Measurements from ENCODE around the gene ZBTB32. TPM values are rescaled to one million over a fixed set of nuclear protein-coding genes. Genes with fewer than 3 reads are reported as not detected.

The ZBTB32 gene
- total and polyA plus RNA-seq, 8 donors: 0.15 to 0.94 (median 0.39) TPM

GRCh38 chr19:35727956-35728706 is 23.8 kb downstream of the ZBTB32 start:
- Histone ChIP-seq H3K27me3 (no peaks in the 10 kb centered on the region), H3K36me3 (peaks cover 0 to 100% of the 10 kb centered on the region in 2 donors), H3K4me1 (no peaks in the 10 kb centered on the region), H3K27ac (no peak overlapping the region), H3K9me3 (no peaks in the 10 kb centered on the region), H3K4me3 (no peak overlapping the region)
- ATAC-seq (no peak), DNase-seq (no peak)
- TF ChIP-seq CTCF (IDR thresholded peaks at IDR 0.05): no peak
- intact Hi-C loops (cut with DNase I): no loop called here

GRCh38 chr19:35729021-35729420 is 24.7 kb downstream of the ZBTB32 start:
- DNase-seq (no peak), ATAC-seq (no peak)
- no peaks in the 10 kb centered on the region for H3K9me3 ChIP-seq
- no peak for TF ChIP-seq CTCF (IDR thresholded peaks at IDR 0.05)
- no peaks in the 10 kb centered on the region for H3K27me3 ChIP-seq
- no peak overlapping the region for H3K4me3 ChIP-seq
- no peaks in the 10 kb centered on the region for H3K4me1 ChIP-seq
- intact Hi-C loops (cut with DNase I): no loop called here
- H3K27ac ChIP-seq: no peak overlapping the region
- H3K36me3 ChIP-seq: peaks cover 0 to 100% of the 10 kb centered on the region in 2 donors

- no peak overlapping the region for H3K27ac ChIP-seq
- no peak overlapping the region for H3K4me3 ChIP-seq
- no peak for TF ChIP-seq CTCF (IDR thresholded peaks at IDR 0.05)
- no peak for ATAC-seq
- no peaks in the 10 kb centered on the region for H3K27me3 ChIP-seq
- no peaks in the 10 kb centered on the region for H3K4me1 ChIP-seq
- intact Hi-C loops (cut with DNase I): no loop called here
- no peaks in the 10 kb centered on the region for H3K9me3 ChIP-seq
- DNase-seq: no peak
- peaks cover 0 to 100% of the 10 kb centered on the region in 2 donors for H3K36me3 ChIP-seq
These were observed 25.4 kb downstream of the ZBTB32 start for GRCh38 chr19:35729763-35730162.

- ATAC-seq (no peak), DNase-seq (no peak)
- Histone ChIP-seq H3K27me3 (no peaks in the 10 kb centered on the region), H3K9me3 (no peaks in the 10 kb centered on the region), H3K4me1 (no peaks in the 10 kb centered on the region), H3K27ac (no peak overlapping the region), H3K4me3 (no peak overlapping the region), H3K36me3 (peaks cover 0 to 100% of the 10 kb centered on the region in 2 donors)
- TF ChIP-seq CTCF (IDR thresholded peaks at IDR 0.05): no peak
- intact Hi-C loops (cut with DNase I): no loop called here
These were observed 26.0 kb downstream of the ZBTB32 start for GRCh38 chr19:35730326-35730725.

GRCh38 chr19:35731353-35731752 is 27.0 kb downstream of the ZBTB32 start:
- intact Hi-C loops (cut with DNase I): no loop called here
- no peak for ATAC-seq
- DNase-seq: no peak
- Histone ChIP-seq H3K4me1 (no peaks in the 10 kb centered on the region), H3K9me3 (no peaks in the 10 kb centered on the region), H3K27me3 (no peaks in the 10 kb centered on the region), H3K36me3 (peaks cover 0 to 100% of the 10 kb centered on the region in 2 donors), H3K4me3 (no peak overlapping the region), H3K27ac (no peak overlapping the region)
- TF ChIP-seq CTCF (IDR thresholded peaks at IDR 0.05): no peak
